Measurements from ENCODE around the gene EMC8. TPM values are rescaled to one million over a fixed set of nuclear protein-coding genes. Genes with fewer than 3 reads are reported as not detected.

EMC8 gene
- total RNA-seq, 5 donors from 2014 or later (not counting 1 experiment from before 2014, with no cell fraction given), result 27.3 to 34.8 (median 31.1) TPM

DNA sequence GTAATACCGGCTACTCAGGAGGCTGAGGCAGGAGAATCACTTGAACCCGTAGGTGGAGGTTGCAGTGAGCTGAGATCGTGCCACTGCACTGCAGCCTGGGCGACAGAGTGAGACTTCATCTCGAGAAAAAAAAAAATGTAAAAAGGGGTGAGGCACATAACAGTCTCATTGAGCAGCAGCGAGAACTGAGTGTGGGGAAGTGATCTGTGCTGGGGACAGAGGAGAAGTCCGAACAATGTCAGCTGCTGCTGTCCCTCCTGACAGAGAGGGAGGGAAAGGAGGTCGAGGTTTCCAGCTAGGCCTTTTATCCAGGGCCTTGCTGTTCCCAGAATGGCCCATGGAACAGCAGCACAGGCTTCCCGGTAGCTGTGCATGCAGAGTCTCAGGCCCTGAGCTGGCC is 62.4 kb downstream of the EMC8 start:
- Mint-ChIP-seq H3K27ac (no peak overlapping the region), H3K36me3 (peaks cover 4% of the 10 kb centered on the region)
- POLR2A ChIA-PET, result no interaction called here

GRCh38 chr16:85735946-85736345 is 63.4 kb downstream of the EMC8 start:
- ATAC-seq (replicated peaks in 1 of 4) (no peak), DNase-seq (no peak)
- Histone ChIP-seq H3K9me3 (no peaks in the 10 kb centered on the region), H3K27me3 (replicated peaks in 1 of 2; ENCODE audit: control insufficient read depth in 2 of 2, extremely low read depth in 1 of 2, insufficient read depth in 2 of 2, low read length in 1 of 2) (peaks cover 0 to 7% of the 10 kb centered on the region in 2 experiments), H3K4me1 (ENCODE audit: control insufficient read depth in 1 of 2, extremely low read depth in 1 of 2, insufficient read depth in 2 of 2, low read length in 2 of 2) (peaks cover 3 to 32% of the 10 kb centered on the region in 2 experiments), H3K36me3 (ENCODE audit: control insufficient read depth in 2 of 2, extremely low read depth in 1 of 2, insufficient read depth in 1 of 2, low read length in 1 of 2) (no peaks in the 10 kb centered on the region), H3K27ac (ENCODE audit: low read length) (peak overlapping the region; percentile 9), H3K4me3 (ENCODE audit: control insufficient read depth in 1 of 2, extremely low read depth in 1 of 2, low read length in 1 of 2) (peak overlapping the region in 1 of 2 donors; percentile 52)
- peak overlapping the region; percentile 87 to 88 for H3K27ac Mint-ChIP-seq
- H3K9me3 Mint-ChIP-seq, result no peaks in the 10 kb centered on the region
- POLR2A ChIA-PET, result no interaction called here
- 72% methylated on average over 3 of the region's 6 CpGs for WGBS (ENCODE audit: insufficient coverage)
- peaks cover 25 to 38% (median 33%) of the 10 kb centered on the region in 3 donors for H3K4me1 Mint-ChIP-seq
- CTCF ChIA-PET, result no interaction called here
- peaks cover 0 to 2% of the 10 kb centered on the region in 2 donors for H3K27me3 Mint-ChIP-seq
- H3K4me3 Mint-ChIP-seq, result peak overlapping the region; percentile 72 to 75 (median 73)
- H3K36me3 Mint-ChIP-seq, result peaks cover 4% of the 10 kb centered on the region

More for the DNA sequence above, 62.4 kb downstream of the EMC8 start:
- Histone ChIP-seq H3K4me3 (ENCODE audit: control insufficient read depth in 1 of 2, extremely low read depth in 1 of 2, low read length in 1 of 2) (no peak overlapping the region), H3K9me3 (no peaks in the 10 kb centered on the region), H3K27ac (ENCODE audit: low read length) (no peak overlapping the region), H3K36me3 (ENCODE audit: control insufficient read depth in 2 of 2, extremely low read depth in 1 of 2, insufficient read depth in 1 of 2, low read length in 1 of 2) (no peaks in the 10 kb centered on the region), H3K27me3 (replicated peaks in 1 of 2; ENCODE audit: control insufficient read depth in 2 of 2, extremely low read depth in 1 of 2, insufficient read depth in 2 of 2, low read length in 1 of 2) (peaks cover 0 to 7% of the 10 kb centered on the region in 2 experiments), H3K4me1 (ENCODE audit: control insufficient read depth in 1 of 2, extremely low read depth in 1 of 2, insufficient read depth in 2 of 2, low read length in 2 of 2) (peaks cover 3 to 32% of the 10 kb centered on the region in 2 experiments)
- peaks cover 0 to 2% of the 10 kb centered on the region in 2 donors for H3K27me3 Mint-ChIP-seq
- H3K4me1 Mint-ChIP-seq, result peaks cover 25 to 36% (median 32%) of the 10 kb centered on the region in 3 donors
- no peak overlapping the region for H3K4me3 Mint-ChIP-seq
- CTCF ChIA-PET, result no interaction called here
- no peak for ATAC-seq (replicated peaks in 1 of 4)
- WGBS (ENCODE audit: insufficient coverage), result 93% methylated on average over 9 of the region's 9 CpGs
- no peaks in the 10 kb centered on the region for H3K9me3 Mint-ChIP-seq
- no peak for DNase-seq

DNA sequence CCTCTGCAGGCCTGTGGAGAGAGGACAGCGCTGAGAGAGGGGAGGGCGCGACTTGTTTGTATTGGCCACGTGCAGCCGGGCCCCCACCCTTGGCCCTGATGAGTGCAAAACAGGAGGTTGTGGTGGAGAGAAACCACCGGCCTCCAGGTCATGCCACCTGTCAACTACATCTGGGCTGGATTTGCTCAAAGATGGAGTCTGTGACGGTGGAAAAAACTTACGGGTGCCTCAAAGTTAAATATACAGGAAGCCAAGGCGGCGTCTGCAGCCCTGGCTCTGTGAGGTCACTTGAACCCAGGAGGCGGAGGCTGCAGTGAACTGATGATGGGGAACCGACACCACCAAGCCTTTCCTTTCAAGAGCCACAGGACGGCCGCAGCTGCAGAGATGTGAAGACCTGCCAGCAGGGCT is 64.1 kb downstream of the EMC8 start:
- Mint-ChIP-seq H3K27ac (peak overlapping the region; percentile 87 to 88), H3K9me3 (no peaks in the 10 kb centered on the region), H3K4me1 (peaks cover 25 to 39% (median 33%) of the 10 kb centered on the region in 3 donors), H3K36me3 (peaks cover 4% of the 10 kb centered on the region), H3K27me3 (peaks cover 0 to 2% of the 10 kb centered on the region in 2 donors), H3K4me3 (peak overlapping the region; percentile 72 to 75 (median 73))
- H3K27me3 ChIP-seq (replicated peaks in 1 of 2; ENCODE audit: control insufficient read depth in 2 of 2, extremely low read depth in 1 of 2, insufficient read depth in 2 of 2, low read length in 1 of 2), result peaks cover 0 to 7% of the 10 kb centered on the region in 2 experiments
- peak overlapping the region; percentile 49 for H3K27ac ChIP-seq (ENCODE audit: low read length)
- H3K4me1 ChIP-seq (ENCODE audit: control insufficient read depth in 1 of 2, extremely low read depth in 1 of 2, insufficient read depth in 2 of 2, low read length in 2 of 2), result peaks cover 3 to 32% of the 10 kb centered on the region in 2 experiments
- CTCF ChIA-PET, result interaction anchor here in 1 of 2 donors (0.6 kb wide), 1 partner anchor 76 kb away, joined by 4 read pairs; no protein-coding TSS in a partner anchor
- H3K4me3 ChIP-seq (ENCODE audit: control insufficient read depth in 1 of 2, extremely low read depth in 1 of 2, low read length in 1 of 2), result peak overlapping the region; percentile 43 to 52
- no peaks in the 10 kb centered on the region for H3K9me3 ChIP-seq
- peak; percentile 27 to 79 (median 60) for DNase-seq
- WGBS (ENCODE audit: insufficient coverage), result 9% methylated on average over 13 of the region's 14 CpGs
- ATAC-seq (replicated peaks in 1 of 4), result peak; percentile 93 to 95 (median 94)
- POLR2A ChIA-PET, result interaction anchor here in 1 of 2 donors (0.6 kb wide), 1 partner anchor 1198 kb away, joined by 4 read pairs; no protein-coding TSS in a partner anchor
- H3K36me3 ChIP-seq (ENCODE audit: control insufficient read depth in 2 of 2, extremely low read depth in 1 of 2, insufficient read depth in 1 of 2, low read length in 1 of 2), result no peaks in the 10 kb centered on the region

DNA sequence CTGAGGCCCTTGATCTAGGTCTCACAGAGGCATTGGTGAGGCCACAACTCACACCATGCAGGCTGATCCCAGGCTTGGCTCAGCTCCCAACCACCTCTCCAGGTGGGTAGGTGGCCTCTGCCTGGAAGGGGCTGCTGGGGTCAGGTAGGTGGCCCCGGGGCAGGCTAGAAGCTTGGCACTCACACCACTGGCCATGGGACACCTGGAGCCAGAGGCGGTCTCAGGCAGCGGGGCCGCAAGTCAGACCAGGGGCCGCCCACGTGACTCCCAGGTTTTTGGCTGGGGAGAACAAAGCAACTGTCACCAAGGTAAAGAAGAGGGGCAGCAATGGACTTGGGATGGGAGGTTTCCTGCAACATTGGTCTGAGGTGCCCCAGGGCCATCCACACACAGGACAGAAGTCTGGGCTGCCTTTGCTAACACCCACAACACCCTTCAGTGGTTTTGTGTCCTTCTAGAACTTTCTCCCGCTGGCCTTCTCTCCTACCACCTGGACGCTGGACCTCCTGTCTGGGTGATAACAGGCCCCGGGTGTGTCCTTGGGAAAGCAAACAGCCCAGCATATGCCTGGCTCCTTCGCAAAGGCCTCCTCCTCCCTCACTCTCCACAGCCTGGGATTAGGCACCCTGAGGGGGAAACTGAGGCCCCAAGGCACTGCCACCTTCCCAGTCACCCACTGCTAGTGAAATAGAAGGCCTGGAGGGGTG is 64.9 kb downstream of the EMC8 start:
- ChIA-PET POLR2A (no interaction called here), CTCF (no interaction called here)
- Mint-ChIP-seq H3K4me1 (peaks cover 25 to 39% (median 33%) of the 10 kb centered on the region in 3 donors), H3K27me3 (peaks cover 0 to 2% of the 10 kb centered on the region in 2 donors), H3K36me3 (peaks cover 4% of the 10 kb centered on the region), H3K9me3 (no peaks in the 10 kb centered on the region), H3K27ac (peak overlapping the region; percentile 87 to 88), H3K4me3 (peak overlapping the region; percentile 72 to 75 (median 73))
- Histone ChIP-seq H3K36me3 (ENCODE audit: control insufficient read depth in 2 of 2, extremely low read depth in 1 of 2, insufficient read depth in 1 of 2, low read length in 1 of 2) (no peaks in the 10 kb centered on the region), H3K9me3 (no peaks in the 10 kb centered on the region), H3K27me3 (replicated peaks in 1 of 2; ENCODE audit: control insufficient read depth in 2 of 2, extremely low read depth in 1 of 2, insufficient read depth in 2 of 2, low read length in 1 of 2) (peaks cover 0 to 7% of the 10 kb centered on the region in 2 experiments), H3K4me3 (ENCODE audit: control insufficient read depth in 1 of 2, extremely low read depth in 1 of 2, low read length in 1 of 2) (peak overlapping the region in 1 of 2 donors; percentile 43), H3K27ac (ENCODE audit: low read length) (peak overlapping the region; percentile 49), H3K4me1 (ENCODE audit: control insufficient read depth in 1 of 2, extremely low read depth in 1 of 2, insufficient read depth in 2 of 2, low read length in 2 of 2) (peaks cover 3 to 32% of the 10 kb centered on the region in 2 experiments)
- WGBS (ENCODE audit: insufficient coverage), result 100% methylated on average over 6 of the region's 10 CpGs
- peak in 1 of 35 experiments; percentile 9 for DNase-seq
- ATAC-seq (replicated peaks in 1 of 4), result no peak

DNA sequence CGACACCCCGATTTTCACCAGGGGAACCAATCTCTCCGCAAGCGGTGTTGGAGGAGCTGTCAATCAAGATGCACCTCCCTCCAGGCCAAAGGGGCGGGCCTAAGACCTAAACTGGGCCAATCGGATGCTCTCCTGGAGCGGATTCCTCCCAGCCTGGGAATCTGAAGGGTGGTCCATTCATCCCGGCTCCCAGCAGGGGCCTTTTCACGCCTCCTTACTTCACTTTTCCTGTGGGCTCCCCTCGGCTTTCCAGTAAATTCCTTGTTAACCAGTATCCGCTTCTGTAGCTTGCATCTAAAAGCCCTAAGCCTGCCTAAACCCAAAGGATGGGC is 65.5 kb downstream of the EMC8 start:
- Mint-ChIP-seq H3K4me3 (no peak overlapping the region), H3K9me3 (no peaks in the 10 kb centered on the region), H3K27ac (peak overlapping the region; percentile 87 to 88), H3K36me3 (peaks cover 4% of the 10 kb centered on the region), H3K27me3 (peaks cover 0 to 2% of the 10 kb centered on the region in 2 donors), H3K4me1 (peaks cover 25 to 39% (median 33%) of the 10 kb centered on the region in 3 donors)
- H3K27ac ChIP-seq (ENCODE audit: low read length), result no peak overlapping the region
- H3K27me3 ChIP-seq (replicated peaks in 1 of 2; ENCODE audit: control insufficient read depth in 2 of 2, extremely low read depth in 1 of 2, insufficient read depth in 2 of 2, low read length in 1 of 2), result peaks cover 0 to 7% of the 10 kb centered on the region in 2 experiments
- POLR2A ChIA-PET, result no interaction called here
- CTCF ChIA-PET, result no interaction called here
- no peaks in the 10 kb centered on the region for H3K9me3 ChIP-seq
- DNase-seq (no peak), ATAC-seq (replicated peaks in 1 of 4) (no peak)
- H3K4me3 ChIP-seq (ENCODE audit: control insufficient read depth in 1 of 2, extremely low read depth in 1 of 2, low read length in 1 of 2), result no peak overlapping the region
- 95% methylated on average over 9 of the region's 11 CpGs for WGBS (ENCODE audit: insufficient coverage)
- peaks cover 3 to 32% of the 10 kb centered on the region in 2 experiments for H3K4me1 ChIP-seq (ENCODE audit: control insufficient read depth in 1 of 2, extremely low read depth in 1 of 2, insufficient read depth in 2 of 2, low read length in 2 of 2)
- no peaks in the 10 kb centered on the region for H3K36me3 ChIP-seq (ENCODE audit: control insufficient read depth in 2 of 2, extremely low read depth in 1 of 2, insufficient read depth in 1 of 2, low read length in 1 of 2)

DNA sequence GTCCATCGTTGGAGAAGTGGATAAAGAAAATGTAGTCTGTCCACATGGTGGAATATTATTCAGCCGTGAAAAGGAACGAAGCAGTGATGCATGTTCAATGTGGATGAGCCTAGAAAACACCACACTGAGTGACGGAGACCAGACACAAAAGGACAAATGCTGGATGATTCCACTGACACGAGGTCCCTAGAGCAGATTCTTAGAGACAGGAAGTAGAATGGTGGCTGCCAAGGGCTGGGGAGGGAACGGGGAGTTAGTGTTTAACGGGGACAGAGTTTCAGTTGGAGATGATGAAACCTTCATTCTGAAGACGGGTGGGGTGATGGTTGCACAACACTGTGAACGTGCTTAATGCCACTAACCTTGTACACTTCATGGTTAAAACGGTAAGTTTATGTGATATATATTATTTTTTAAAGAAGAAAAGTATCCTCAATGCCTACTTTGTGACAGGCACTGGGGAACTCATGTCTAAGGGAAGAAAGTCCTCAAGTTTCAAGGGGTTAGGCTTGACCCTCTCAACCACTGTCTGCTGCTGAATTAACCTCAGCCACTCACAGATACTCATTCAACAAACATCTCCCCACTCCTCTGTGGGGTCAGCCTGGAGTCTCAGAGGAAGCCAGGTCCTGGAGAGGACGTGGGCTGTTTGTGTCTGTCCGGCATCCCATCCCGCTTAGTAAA is 66.0 kb downstream of the EMC8 start:
- Mint-ChIP-seq H3K4me1 (peaks cover 25 to 39% (median 33%) of the 10 kb centered on the region in 3 donors), H3K27me3 (peaks cover 0 to 2% of the 10 kb centered on the region in 2 donors), H3K9me3 (no peaks in the 10 kb centered on the region), H3K36me3 (peaks cover 4% of the 10 kb centered on the region), H3K27ac (peak overlapping the region; percentile 87 to 88), H3K4me3 (no peak overlapping the region)
- ChIA-PET POLR2A (no interaction called here), CTCF (no interaction called here)
- Histone ChIP-seq H3K4me3 (ENCODE audit: control insufficient read depth in 1 of 2, extremely low read depth in 1 of 2, low read length in 1 of 2) (no peak overlapping the region), H3K36me3 (ENCODE audit: control insufficient read depth in 2 of 2, extremely low read depth in 1 of 2, insufficient read depth in 1 of 2, low read length in 1 of 2) (no peaks in the 10 kb centered on the region), H3K4me1 (ENCODE audit: control insufficient read depth in 1 of 2, extremely low read depth in 1 of 2, insufficient read depth in 2 of 2, low read length in 2 of 2) (peaks cover 3 to 32% of the 10 kb centered on the region in 2 experiments), H3K27me3 (replicated peaks in 1 of 2; ENCODE audit: control insufficient read depth in 2 of 2, extremely low read depth in 1 of 2, insufficient read depth in 2 of 2, low read length in 1 of 2) (peaks cover 0 to 8% of the 10 kb centered on the region in 2 experiments), H3K9me3 (no peaks in the 10 kb centered on the region), H3K27ac (ENCODE audit: low read length) (no peak overlapping the region)
- no peak for ATAC-seq (replicated peaks in 1 of 4)
- no peak for DNase-seq
- WGBS (ENCODE audit: insufficient coverage), result 72% methylated on average over 9 of the region's 13 CpGs
